Peyer's patch (tissue), 4 donors: ENCODE data around the gene HS6ST2. TPM values are rescaled to one million over a fixed set of nuclear protein-coding genes. Genes with fewer than 3 reads are reported as not detected.

ENCODE experiments used
- DNase-seq, 3 donors: peaks; one replicate each; pipeline ENCODE4 v3.0.0-alpha.2; 2017 to 2019
- H3K27ac ChIP-seq, 4 donors: fragments of 200-600 bp; sonication (generic); one replicate each; pipeline ENCODE4 v1.5.1; 2016 to 2019
- H3K27me3 ChIP-seq, 2 donors: fragments of 200-600 bp; sonication (generic); one replicate each; pipeline ENCODE4 v1.5.1; 2019
- H3K36me3 ChIP-seq, 3 donors: fragments of 200-600 bp; sonication (generic); one replicate each; pipeline ENCODE4 v1.5.1; 2016 to 2019
- H3K4me1 ChIP-seq, 4 donors: fragments of 200-600 bp; sonication (generic); one replicate each; pipeline ENCODE4 v1.5.1; 2016 to 2019
- H3K4me3 ChIP-seq, 4 donors: fragments of 200-600 bp; sonication (generic); 1 replicate in 3 of 4; 2 replicates in 1 of 4; pipeline ENCODE4 v1.5.1; 2016 to 2019; ENCODE audit warnings: mild to moderate bottlenecking in 1 of 4
- H3K9me3 ChIP-seq, 4 donors: fragments of 200-600 bp; sonication (generic); one replicate each; pipeline ENCODE4 v1.5.1; 2016 to 2019; ENCODE audit warnings: mild to moderate bottlenecking in 1 of 4
- POLR2A ChIP-seq, 2 donors: fragments of 450-650 bp; IDR thresholded peaks; one replicate each; pipeline ENCODE4 v1.5.1; 2017; ENCODE audit warnings: antibody characterized with exemption in 2 of 2, mild to moderate bottlenecking in 2 of 2, moderate library complexity in 2 of 2
- total RNA-seq, 4 donors: library from RNA; depleted of rRNA; stranded (reverse); fragments of >200 nt; gene quantifications; one replicate each; pipeline ENCODE4 v1.1.0, GENCODE V29; 2016
- TF ChIP-seq, protein P1 (sequence below), 6 experiments: fragments of 450-650 bp in 4 of 6; fragments of 200-600 bp in 2 of 6; sonication (generic) in 1 of 6; IDR thresholded peaks; one replicate each; pipeline ENCODE4 v1.5.1; 2017 to 2019; ENCODE audit warnings: antibody characterized with exemption in 6 of 6, mild to moderate bottlenecking in 3 of 6, moderate library complexity in 1 of 6

Gene HS6ST2
- total RNA-seq, 4 donors from 2014 or later: not detected

DNA sequence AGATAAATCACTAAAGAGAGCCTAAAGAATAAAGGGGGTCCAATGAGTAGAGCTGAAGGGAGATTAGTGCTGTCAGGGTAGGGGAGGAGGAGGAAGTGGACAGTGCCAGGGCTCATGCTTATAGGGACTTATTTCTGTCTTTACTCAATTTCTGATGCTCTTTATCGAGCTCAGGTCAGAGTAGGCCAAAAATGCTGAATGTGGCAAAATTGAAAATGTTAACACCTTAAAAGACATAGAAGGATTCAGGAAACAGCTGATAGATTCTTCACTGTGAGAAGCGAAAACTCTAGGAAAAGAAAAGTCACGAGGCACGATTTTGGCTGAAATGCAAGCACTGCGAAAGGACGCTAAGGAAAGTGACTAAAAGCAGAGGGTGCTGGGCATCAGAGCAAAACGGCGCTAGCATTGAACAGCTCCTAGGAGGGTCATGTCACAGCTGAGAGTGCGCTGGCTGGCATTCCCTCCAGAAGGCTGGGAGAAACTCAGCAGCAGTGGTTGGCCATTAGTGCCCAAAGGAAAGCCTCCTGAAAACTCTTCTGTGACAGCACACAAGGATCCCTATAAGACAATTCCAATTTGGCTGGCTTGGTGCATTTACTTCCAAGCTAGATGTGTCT, 150.9 kb downstream of the HS6ST2 start:
- Histone ChIP-seq H3K9me3 (no peaks in the 10 kb centered on the region), H3K4me1 (no peaks in the 10 kb centered on the region), H3K27me3 (no peaks in the 10 kb centered on the region), H3K36me3 (no peaks in the 10 kb centered on the region), H3K27ac (no peak overlapping the region), H3K4me3 (no peak overlapping the region)
- DNase-seq: no peak
- TF ChIP-seq POLR2A (IDR thresholded peaks at IDR 0.05): no peak
- TF ChIP-seq, protein P1, sequence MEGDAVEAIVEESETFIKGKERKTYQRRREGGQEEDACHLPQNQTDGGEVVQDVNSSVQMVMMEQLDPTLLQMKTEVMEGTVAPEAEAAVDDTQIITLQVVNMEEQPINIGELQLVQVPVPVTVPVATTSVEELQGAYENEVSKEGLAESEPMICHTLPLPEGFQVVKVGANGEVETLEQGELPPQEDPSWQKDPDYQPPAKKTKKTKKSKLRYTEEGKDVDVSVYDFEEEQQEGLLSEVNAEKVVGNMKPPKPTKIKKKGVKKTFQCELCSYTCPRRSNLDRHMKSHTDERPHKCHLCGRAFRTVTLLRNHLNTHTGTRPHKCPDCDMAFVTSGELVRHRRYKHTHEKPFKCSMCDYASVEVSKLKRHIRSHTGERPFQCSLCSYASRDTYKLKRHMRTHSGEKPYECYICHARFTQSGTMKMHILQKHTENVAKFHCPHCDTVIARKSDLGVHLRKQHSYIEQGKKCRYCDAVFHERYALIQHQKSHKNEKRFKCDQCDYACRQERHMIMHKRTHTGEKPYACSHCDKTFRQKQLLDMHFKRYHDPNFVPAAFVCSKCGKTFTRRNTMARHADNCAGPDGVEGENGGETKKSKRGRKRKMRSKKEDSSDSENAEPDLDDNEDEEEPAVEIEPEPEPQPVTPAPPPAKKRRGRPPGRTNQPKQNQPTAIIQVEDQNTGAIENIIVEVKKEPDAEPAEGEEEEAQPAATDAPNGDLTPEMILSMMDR (IDR thresholded peaks at IDR 0.05): no peak

DNA sequence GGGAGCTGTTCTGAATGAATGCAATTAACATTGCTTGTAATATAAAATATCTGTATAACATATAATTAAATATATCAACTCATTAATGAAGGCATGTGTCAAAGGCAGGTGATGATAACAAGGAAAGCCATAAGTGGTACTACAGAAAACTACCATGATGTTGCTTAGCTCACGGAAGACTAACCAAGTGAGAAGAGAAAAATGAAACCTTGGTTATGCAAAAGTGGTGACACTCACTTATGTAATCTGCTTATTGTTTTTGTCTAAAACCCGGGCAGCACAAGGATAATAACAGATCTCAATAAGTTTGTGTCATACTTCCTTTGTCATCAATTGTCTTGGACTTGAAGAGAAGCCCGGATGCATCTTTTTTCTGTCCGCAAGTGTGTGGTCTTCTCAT, 156.4 kb downstream of the HS6ST2 start:
- H3K27ac ChIP-seq: no peak overlapping the region
- no peaks in the 10 kb centered on the region for H3K36me3 ChIP-seq
- H3K27me3 ChIP-seq: no peaks in the 10 kb centered on the region
- no peak overlapping the region for H3K4me3 ChIP-seq
- DNase-seq: no peak
- TF ChIP-seq, protein P1 (IDR thresholded peaks at IDR 0.05): no peak
- TF ChIP-seq POLR2A (IDR thresholded peaks at IDR 0.05): no peak
- H3K9me3 ChIP-seq: no peaks in the 10 kb centered on the region
- H3K4me1 ChIP-seq: no peaks in the 10 kb centered on the region

DNA sequence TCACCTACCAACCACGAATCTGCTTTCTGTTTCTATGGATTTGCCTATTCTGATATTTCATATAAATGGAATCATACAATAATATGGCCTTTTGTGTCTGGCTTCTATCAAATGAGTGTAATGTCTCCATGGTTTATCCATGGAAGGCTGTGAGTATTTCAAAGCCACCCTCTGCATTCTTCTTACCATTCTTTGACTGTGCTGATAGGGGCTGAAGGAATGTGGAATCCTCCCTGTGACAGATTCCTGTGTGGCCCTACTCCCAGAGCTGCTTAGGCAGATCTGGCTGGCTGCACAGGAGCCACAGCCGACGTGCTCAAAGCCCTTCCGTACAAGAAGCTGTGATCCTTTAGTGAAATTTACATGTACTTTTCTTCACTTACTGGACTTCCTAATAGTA, 163.2 kb downstream of the HS6ST2 start:
- no peak for DNase-seq
- Histone ChIP-seq H3K4me1 (no peaks in the 10 kb centered on the region), H3K27me3 (no peaks in the 10 kb centered on the region), H3K27ac (no peak overlapping the region), H3K9me3 (no peaks in the 10 kb centered on the region), H3K36me3 (no peaks in the 10 kb centered on the region), H3K4me3 (no peak overlapping the region)
- TF ChIP-seq, protein P1 (IDR thresholded peaks at IDR 0.05): no peak
- TF ChIP-seq POLR2A (IDR thresholded peaks at IDR 0.05): no peak

DNA sequence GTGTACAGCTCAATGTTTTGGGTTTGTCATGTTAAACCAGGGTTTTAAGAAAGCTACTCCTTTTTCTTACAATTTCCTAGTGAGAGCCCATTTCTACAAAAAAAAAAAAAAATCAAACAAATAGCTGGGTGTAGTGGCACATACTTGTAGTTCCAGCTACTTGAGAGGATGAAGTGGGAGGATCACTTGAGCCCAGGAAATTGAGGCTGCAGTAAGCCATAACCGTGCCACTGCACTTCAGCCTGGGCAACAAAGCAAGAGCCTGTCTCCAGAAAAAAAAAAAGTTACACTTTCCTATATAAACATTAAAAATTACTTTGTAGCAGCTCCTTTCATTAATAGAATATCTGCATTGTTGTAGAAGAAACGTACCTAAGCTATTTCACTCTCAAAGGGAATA, 166.7 kb downstream of the HS6ST2 start:
- no peaks in the 10 kb centered on the region for H3K4me1 ChIP-seq
- H3K36me3 ChIP-seq: no peaks in the 10 kb centered on the region
- no peaks in the 10 kb centered on the region for H3K27me3 ChIP-seq
- no peaks in the 10 kb centered on the region for H3K9me3 ChIP-seq
- no peak overlapping the region for H3K4me3 ChIP-seq
- no peak for TF ChIP-seq POLR2A (IDR thresholded peaks at IDR 0.05)
- TF ChIP-seq, protein P1 (IDR thresholded peaks at IDR 0.05): no peak
- no peak for DNase-seq
- H3K27ac ChIP-seq: no peak overlapping the region

DNA sequence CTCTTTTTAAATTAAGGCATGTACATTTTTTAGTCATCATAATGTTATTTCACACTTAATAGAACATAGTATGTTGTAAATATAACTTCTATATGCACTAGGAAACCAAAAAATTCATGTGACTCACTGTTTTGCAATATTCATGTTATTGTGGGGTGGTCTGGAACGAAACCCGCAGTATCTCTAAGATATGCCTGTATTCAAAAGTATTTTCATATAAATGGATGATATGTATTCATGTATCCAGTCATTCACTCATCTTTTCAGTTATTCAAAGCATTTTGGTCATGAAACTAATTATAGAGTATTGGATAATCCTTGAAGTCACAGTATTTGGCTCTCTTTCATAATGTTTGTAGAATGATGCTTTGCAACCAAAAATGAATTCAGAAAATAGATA, 168.1 kb downstream of the HS6ST2 start:
- Histone ChIP-seq H3K9me3 (no peaks in the 10 kb centered on the region), H3K27me3 (no peaks in the 10 kb centered on the region), H3K36me3 (no peaks in the 10 kb centered on the region), H3K4me3 (no peak overlapping the region), H3K4me1 (no peaks in the 10 kb centered on the region), H3K27ac (no peak overlapping the region)
- TF ChIP-seq POLR2A (IDR thresholded peaks at IDR 0.05): no peak
- no peak for DNase-seq

DNA sequence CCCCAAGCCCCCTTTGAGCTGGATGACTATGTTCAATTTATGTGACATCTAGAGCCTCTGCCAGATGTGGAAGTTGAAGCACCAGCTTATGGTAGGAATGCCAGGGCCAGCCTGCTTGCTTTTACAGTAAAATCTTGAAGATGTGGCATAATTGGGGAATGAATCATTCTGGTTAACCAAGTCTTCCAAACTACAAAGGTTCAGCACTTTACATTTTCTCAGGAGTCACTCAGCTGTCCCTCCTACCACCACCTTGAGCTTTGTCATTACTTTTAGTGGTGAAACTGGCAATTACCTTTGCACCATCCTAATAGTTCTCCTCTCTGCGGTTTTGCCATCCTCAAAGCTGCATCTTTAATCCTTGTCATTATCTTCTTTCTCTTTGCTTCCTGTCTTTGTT, 172.2 kb downstream of the HS6ST2 start:
- no peak overlapping the region for H3K4me3 ChIP-seq
- no peaks in the 10 kb centered on the region for H3K27me3 ChIP-seq
- no peak overlapping the region for H3K27ac ChIP-seq
- TF ChIP-seq, protein P1 (IDR thresholded peaks at IDR 0.05): no peak
- TF ChIP-seq POLR2A (IDR thresholded peaks at IDR 0.05): no peak
- no peaks in the 10 kb centered on the region for H3K36me3 ChIP-seq
- H3K4me1 ChIP-seq: no peaks in the 10 kb centered on the region
- H3K9me3 ChIP-seq: no peaks in the 10 kb centered on the region
- no peak for DNase-seq
